Fibroblast of skin of abdomen (primary cell): ENCODE results near the gene DEFB129.
"Not testable (repeated sequence)": the region's sequence is repeated elsewhere in the genome, so short reads cannot be mapped to it uniquely, and the experiment has no call there.

Source experiments
- DNase-seq: peaks from one replicate; pipeline ENCODE4 v3.0.0-alpha.2; 2013

Gene DEFB129

DNA sequence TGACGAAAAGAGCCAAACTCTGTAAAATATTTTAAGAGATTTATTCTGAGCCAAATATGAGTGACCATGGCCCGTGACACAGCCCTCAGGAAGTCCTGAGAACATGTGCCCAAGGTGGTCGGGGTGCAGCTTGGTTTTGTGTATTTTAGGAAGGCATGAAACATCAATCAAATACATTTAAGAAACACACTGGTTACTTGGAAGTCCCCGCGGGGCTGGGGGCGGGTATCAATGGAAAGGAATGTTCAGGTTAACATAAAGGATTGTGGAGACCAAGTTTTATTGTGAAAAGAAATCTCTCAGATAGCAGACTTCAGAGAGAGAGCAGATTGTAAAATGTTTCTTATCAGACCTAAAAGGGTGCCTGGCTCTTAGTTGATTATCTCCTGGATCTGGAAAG, 26.4 kb downstream of the DEFB129 start:
- DNase-seq = not testable (repeated sequence)

DNA sequence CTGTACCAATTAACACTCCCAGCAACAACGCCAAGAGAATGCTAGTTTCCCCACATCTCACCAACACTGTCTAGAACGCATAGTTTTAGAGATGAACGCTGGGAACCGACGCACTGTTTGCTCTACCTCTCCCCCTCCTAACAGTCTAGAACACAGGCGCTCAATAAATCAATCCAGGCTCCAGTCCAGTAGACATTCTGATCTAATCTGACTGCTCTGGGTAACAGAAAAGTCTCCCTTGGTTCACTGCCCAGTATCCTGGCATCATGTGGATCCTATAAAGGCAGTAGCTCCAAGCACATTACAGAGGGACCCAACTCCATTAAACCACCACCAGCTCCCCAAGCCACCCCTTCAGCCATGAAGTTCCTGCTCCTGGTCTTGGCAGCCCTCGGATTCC, 30.4 kb downstream of the DEFB129 start, which contains the start of gene DEFB132:
DEFB132 (plus strand) TSS at position 306 of the 400 bp plus-strand sequence; CDS start at position 361, 55 bp downstream.
- no peak for DNase-seq

DNA sequence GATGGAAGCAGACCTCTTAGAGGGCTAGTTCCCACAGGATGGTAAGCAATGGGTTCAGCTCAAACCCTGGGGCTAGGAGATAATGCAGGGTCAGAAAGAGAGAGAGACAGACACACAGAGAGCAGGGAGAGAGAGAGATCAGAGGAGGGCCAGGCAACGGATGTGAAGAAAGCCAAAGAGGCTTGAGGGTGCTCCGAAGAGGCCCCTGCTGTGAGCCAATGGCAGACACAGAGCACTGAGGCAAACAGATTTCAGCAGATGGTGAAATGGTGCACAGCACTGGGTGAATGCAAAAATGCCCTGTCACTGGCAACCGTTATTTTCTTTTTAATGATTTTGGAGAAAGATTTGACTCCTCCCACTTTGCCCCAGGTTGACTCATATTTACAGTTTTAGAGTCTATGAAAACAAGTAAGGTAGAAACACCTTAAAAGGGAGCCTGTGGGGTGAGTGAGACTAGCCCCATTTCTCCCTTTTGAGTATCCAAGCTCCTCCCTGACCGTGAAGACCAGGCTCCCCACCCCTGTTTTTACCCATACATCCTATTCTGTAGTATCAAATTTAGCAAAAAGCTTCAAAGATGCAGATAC, 31.3 kb downstream of the DEFB129 start:
- DNase-seq = no peak

DNA sequence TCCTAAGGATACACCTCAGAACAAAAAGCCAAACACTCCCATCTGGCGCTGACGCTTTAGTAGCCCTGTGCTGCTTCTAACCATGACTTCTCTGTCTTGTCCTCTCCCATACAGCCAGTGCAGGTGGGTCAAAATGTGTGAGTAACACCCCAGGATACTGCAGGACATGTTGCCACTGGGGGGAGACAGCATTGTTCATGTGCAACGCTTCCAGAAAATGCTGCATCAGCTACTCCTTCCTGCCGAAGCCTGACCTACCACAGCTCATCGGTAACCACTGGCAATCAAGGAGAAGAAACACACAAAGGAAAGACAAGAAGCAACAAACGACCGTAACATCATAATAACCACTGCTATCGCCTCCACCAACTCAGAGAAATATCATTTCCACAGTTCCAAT, 31.9 kb downstream of the DEFB129 start:
- peak; percentile 24 for DNase-seq

DNA sequence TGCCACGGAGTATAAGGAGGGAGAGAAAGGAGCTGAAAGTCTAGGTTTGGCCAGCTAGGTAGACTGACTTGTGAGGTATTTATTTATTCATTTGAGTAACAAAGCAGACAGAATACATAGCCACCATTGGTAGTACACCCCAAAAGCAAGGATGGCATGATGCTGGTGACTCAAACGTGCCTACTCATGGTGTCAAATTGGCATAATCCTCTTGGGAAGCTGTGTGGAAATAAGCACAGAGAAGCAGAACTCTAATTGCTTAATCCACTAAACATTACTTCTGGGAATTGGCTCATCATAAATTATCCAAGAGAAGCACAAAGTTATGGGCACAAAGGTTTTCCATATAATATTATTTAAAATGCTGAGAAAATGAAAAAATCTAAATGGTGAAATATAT, 32.9 kb downstream of the DEFB129 start:
- DNase-seq = no peak

DNA sequence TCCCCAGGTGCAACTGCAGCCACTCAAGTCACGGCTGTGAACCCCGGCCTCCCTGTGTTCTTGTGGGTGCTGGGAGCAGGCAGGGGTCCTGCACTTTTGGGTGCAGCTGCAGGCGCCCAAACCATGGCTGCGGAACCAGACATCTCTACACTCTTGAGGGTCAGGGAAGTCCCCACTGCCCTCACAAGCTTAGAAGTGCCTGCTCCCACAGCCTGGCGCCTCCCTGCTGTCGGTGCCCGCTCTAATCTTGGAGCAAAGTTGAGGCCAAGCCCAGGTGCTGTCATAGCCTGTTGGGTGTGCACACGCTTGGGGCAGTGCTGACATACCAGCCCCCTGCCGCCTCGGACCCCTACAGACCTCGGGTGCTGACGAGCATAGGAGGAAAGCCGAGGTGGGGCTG, 36.6 kb downstream of the DEFB129 start:
- DNase-seq = no peak

DNA sequence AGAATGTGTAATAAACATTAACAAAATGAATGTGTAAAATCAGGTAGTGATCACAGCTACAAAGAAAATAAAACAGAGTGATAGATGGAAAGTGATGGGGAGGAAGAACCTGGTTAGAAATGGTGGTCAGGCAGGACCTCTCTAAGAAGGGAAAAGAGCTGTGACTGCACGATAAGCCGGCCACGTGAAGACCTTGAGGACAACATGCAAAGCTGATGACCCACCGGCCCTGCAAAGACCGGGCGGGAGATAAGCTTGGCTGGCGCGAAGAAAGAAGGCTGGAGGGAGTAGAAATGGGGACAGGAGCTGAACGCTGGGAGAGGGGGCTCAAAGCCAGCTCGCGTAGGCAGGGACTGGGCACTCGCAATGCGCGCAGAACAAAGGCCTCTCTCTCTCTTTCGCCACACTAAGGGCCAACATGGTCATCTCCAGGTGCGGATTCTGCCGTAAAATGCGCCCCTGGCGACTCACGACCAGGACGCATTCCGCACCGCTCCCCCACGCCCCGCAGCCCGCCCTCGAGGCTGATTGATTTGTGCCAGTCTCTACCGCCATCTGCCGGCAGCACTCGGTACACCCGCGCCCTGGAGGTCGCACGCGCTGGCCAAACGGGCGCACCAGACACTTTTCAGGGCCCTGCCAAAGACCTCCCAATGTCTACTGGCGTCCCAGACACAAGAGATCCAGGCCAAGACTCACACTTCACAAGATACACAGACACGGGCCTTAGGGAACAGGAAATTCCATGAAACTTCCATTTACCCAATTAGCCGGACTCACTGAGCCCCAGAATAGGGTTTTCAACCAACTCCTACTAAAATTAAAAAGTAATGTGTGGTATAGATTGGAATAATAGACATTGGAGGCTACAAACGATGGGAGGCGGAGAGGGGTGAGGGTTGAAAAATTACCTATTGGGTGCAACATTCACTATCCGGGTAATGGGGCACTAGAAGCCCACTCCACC, 39.8 kb downstream of the DEFB129 start:
- DNase-seq = peak; percentile 77

DNA sequence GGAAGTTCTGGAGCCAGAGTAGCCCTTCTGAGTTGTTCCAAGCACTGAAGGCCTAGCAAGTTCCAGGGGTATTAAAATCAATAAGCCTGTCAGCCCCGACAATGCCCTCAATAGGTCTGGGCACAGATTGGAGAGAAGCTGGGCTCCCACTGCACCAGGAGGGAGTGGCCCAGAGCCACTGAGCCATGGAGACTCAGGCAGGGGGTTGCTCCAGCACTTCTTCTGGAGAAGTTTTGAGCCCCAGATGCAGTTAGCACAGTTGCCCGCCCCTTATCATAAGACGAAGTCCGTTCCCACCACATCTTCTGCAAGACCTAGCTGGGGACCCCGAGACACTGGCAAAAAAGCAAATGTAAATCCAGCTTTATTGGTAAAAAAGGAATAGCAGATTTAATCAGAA, 43.5 kb downstream of the DEFB129 start:
- no peak for DNase-seq

DNA sequence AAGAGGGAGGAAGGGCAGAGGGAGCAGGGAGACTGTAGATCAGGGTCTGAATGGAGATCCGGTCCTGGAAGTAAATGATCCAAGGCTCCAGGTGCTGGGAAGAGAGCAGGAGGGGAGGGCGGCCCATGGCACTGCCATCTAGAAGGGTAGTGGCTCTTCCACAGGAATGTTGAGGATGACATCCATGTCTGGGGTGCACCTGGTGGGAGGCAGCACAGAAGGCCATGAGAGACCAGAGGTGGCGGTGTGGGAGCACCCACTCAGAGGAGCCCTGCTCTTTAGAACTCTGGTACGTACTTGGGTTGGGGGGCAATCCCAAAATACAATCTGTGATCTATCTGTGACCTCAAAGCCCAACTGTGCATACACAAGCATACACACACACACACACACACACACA, 44.0 kb downstream of the DEFB129 start:
- no peak for DNase-seq

DNA sequence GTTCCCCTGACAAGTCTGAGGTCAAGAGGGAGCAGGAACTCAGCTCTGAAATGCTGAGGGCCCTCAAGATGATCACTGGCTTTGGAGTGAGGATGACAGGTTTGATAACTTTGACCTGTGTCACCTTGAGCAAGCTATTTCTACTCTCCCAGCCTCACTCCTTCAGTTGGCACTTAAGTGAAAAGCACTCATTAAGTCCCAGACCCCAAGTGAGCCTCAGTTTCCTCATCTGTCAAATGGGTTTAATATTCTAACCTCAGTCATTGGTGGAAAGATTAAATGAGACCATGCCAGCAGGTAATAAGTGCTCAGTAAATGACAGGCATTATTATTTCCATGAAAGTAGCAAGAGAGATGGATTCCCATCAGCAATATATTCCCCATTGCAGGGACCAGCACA, 44.5 kb downstream of the DEFB129 start:
- DNase-seq = no peak

DNA sequence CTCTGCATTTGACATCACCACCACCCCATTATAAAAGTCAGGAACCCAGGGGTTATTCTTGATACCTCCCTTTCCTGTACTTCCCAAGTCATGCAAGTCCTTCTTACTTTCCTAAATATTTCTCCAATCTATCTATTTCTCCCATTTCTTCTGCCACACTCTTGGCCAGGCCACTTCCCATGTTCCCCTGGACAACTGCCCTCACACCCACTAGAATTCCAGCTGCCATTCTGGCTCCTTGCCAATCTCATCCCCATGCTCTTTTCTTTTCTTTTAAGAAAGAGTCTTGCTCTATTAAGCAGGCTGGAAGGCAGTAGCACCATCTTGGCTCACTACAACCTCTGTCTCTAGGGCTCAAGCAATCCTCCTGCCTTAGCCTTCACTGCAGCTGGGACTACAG, 45.7 kb downstream of the DEFB129 start:
- no peak for DNase-seq

DNA sequence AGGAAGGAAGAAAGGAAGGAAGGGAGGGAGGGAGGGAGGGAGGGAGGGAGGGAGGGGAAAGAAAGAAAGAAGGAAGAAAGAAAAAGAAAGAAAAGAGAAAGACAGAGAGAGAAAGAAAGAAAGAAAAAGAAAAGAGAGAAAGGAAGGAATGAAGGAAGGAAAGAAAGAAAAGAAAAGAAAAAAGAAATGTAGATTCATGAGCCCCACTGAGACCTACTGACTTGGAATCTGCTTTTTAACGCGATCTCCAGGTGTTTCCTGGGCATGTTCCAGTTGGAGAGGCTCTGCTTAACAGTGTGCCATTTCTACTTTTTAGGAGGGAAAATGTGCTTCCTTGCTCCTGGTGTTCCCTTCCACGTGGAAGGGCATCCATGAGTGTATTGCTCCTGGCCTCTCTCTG, 46.8 kb downstream of the DEFB129 start:
- DNase-seq = no peak

DNA sequence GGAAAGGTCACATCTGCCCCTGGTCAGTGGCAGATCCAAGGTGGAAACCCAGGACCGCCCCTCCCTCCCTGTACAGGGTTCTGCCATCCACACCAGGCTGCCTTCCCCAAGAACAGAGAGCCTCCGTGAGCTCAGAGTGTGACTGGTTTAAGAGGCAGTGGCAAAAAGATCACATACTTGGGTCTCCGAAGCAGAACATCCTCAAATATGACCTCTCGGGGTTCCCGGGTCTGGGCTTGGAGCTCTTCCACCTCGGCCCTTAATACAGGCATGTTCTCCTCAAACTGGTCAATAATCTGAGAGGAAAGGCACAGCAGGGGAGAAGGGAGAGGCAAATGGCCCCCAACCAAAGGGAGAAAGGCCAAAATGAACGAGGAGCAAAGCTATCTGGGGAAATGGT, 48.7 kb downstream of the DEFB129 start:
- no peak for DNase-seq

DNA sequence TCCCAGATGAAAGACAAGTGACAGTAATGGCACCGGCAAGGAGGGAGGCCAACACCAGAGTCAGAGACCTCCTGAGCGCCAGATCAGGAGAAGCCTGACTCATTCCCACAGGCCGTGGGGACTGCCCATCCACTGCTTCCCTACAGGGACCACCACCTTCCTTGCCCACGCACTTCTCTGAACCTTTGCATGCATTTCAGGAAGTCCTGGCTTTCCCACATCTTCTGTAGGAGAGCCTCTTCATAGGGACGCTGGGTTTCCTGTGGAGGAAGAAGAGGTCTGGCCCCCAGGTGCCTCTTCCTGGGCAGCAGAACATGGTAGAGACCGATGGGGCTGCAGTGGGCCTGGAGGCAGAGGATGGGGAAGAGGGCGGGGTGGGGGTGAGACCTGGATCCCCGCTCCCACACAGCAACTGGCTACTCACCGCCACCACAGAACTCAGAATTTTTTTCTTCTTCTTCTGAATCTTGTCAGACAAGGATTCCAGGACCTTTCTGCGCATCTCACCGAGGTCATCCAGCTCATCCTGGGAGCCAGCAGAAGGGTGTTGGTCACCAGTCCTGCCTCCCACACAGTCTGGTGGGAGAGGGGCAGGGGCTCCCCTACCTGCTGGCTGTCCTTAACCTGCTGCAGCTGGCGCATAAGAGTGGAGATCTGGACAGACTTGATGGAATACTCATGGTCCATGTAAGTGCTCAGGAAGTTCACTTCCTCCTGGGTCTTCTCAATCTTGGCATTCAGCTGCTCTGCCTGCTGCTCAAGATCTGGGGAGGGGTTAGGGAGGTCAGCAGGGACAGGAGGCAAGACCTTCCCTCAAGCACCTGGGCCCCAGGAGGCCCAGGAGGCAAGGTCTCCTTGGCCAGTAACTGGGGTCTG, 49.8 kb downstream of the DEFB129 start:
- DNase-seq = no peak

DNA sequence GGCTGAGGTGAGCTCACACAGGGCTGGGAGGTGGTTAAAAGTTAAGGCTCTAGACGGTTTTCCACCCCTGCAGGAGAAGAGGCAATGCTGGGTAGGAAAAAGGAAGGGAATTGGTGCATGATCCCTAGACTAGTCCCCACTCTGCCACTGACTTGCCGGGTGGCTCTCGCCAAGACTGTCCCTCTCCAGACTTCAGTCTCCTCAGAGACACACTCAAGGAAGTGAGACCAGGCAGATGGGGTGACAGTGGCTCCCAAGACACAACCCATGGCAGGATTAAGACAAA, 50.4 kb downstream of the DEFB129 start:
- DNase-seq = no peak

DNA sequence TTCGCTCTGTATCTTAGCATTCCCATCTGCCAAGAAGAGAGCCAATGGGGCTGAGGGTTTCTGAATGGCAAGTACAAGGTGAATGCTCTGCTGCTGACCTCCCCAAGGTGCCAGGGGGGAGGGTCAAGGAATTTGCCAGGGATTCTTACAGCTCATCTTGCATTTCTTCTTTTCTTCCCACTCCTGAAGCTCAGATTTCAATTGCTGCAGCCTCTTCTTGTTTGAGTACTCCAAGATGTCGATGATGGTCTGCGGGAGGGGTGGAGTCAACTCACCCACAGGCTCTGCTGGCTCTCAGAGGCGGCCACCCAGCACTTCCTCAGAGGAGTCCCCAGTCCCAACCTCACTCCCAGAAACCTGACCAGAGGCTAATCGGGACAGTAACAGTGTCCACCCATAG, 51.1 kb downstream of the DEFB129 start:
- DNase-seq = no peak

DNA sequence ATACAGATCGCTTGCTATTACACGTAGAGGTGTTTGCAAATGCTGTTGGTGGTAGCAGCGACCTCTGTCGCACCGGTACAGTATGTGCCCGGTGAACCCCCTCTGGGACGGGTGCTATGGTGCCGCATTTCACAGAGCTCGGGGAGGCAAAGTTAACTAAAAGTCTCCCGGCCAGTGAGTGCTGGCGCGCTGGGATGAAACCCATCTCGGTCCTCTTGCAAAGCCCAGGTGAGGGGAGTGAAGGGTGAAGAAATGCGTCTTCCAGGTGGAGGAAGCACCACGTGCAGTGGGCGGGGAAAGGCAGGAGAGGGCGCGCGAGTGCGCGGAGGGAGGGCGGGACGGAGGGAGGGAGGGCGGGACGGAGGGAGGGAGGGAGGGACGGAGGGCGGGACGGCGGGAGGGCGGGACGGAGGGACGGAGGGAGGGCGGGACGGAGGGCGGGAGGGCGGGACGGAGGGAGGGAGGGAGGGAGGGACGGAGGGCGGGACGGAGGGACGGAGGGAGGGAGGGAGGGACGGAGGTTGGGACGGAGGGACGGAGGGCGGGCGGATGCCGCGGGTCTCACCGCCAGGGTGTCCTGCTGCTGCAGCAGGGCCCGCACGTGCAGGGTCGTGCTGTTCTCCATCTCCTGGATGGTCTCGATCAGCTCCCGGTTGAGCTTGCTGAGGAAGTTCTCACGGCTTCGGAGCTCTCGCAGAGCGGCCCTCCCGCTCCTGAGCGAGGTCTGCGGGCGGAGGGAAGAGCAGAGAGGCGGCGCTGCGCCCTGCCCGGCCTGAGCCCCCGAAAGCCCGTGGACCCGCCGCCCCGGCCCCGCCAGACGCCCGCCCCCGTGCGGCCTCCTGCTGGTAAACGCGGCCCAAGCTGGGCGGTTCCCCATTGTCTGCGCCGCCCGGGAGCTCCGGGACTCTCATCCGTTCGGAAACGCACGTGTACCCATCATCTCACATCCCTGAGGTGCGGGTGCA, 51.8 kb downstream of the DEFB129 start:
- no peak for DNase-seq
